ENCODE data around the gene GREB1.

DNA sequence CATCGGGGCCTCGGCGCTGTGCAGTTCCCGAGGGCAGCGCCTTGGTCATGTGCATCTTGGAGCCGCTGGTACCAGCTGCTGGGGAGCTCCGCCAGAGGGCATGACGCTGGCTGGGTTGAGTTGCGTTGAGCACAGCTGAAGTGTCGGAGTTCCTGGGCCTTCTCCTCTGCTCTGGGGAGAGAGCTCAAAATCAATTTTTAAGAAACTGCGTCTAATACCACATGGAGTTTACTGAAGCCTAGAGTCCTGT is 48.7 kb downstream of the GREB1 start:
- TF ChIP-seq, protein P1, sequence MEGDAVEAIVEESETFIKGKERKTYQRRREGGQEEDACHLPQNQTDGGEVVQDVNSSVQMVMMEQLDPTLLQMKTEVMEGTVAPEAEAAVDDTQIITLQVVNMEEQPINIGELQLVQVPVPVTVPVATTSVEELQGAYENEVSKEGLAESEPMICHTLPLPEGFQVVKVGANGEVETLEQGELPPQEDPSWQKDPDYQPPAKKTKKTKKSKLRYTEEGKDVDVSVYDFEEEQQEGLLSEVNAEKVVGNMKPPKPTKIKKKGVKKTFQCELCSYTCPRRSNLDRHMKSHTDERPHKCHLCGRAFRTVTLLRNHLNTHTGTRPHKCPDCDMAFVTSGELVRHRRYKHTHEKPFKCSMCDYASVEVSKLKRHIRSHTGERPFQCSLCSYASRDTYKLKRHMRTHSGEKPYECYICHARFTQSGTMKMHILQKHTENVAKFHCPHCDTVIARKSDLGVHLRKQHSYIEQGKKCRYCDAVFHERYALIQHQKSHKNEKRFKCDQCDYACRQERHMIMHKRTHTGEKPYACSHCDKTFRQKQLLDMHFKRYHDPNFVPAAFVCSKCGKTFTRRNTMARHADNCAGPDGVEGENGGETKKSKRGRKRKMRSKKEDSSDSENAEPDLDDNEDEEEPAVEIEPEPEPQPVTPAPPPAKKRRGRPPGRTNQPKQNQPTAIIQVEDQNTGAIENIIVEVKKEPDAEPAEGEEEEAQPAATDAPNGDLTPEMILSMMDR (conservative IDR thresholded peaks at IDR 0.05; ENCODE audit: low read depth, low read length) = no peak
- no peak for TF ChIP-seq EZH2 (IDR thresholded peaks at IDR 0.05; ENCODE audit: borderline replicate concordance, low read depth, low read length, poor library complexity, severe bottlenecking)
